A673 (cell line): ENCODE results near the gene DOCK6.

ENCODE experiments used
- EZH2 ChIP-seq: fragments of 200-600 bp; sonication (generic); IDR thresholded peaks from 2 replicates; pipeline ENCODE4 v1.6.1; 2017; ENCODE audit warnings: borderline replicate concordance, low read depth, mild to moderate bottlenecking, mixed read lengths, antibody characterized with exemption, low read length; ENCODE audit not compliant: poor library complexity, severe bottlenecking
- TF ChIP-seq, protein P1 (sequence below): fragments of 300-800, 200-600 bp; sonication (generic); conservative IDR thresholded peaks from 2 replicates; pipeline ENCODE4 v1.5.1; 2017; ENCODE audit warnings: low read depth, mild to moderate bottlenecking, antibody characterized with exemption, low read length, moderate library complexity, mixed read lengths

DNA sequence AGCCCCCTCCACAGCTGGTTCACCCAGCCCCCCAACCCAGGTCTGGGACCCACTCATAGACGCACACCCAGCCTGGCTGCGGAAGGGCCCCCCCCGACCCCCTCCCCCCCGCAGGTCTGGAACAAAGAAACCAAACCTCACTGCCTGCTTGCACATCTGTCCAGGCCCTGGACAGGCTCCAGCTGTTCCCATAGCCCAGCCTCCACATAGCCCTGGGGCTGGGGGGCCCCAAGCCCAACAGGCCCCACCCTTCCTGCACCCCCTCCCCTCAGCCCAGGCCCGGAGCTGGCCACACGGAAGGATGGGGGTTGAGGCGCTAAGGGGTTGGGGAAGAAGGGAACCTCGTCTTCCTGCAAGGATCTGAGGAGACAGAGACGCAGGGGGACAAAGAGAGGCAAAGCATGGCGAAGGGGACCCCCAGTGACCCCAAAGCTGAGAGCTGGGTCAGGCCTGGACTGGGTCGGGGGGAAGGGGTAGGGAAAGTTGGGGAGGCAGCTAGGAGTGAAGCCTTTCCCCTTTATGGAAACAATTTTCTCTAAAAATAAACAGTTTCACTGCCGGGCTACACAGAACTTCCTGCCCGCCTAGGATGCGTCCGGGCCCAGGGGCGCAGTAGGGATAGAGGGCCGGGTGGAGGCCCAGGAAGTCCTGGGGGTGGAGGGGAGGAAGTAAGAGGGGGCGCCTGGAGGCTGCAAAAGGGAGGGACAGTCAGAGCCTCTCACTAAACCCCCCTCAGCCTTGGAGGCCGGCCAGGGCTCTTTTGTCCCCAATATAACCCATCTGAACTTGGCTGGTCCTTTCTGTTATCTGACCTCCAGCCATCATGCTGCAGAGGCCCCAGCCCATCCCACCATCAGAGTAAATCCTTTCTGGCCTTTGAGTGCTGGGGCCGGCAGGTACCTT, 67.4 kb downstream of the DOCK6 start:
- TF ChIP-seq, protein P1, sequence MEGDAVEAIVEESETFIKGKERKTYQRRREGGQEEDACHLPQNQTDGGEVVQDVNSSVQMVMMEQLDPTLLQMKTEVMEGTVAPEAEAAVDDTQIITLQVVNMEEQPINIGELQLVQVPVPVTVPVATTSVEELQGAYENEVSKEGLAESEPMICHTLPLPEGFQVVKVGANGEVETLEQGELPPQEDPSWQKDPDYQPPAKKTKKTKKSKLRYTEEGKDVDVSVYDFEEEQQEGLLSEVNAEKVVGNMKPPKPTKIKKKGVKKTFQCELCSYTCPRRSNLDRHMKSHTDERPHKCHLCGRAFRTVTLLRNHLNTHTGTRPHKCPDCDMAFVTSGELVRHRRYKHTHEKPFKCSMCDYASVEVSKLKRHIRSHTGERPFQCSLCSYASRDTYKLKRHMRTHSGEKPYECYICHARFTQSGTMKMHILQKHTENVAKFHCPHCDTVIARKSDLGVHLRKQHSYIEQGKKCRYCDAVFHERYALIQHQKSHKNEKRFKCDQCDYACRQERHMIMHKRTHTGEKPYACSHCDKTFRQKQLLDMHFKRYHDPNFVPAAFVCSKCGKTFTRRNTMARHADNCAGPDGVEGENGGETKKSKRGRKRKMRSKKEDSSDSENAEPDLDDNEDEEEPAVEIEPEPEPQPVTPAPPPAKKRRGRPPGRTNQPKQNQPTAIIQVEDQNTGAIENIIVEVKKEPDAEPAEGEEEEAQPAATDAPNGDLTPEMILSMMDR: no peak
- no peak for TF ChIP-seq EZH2
